Measurements from ENCODE around the gene ISOC1. TPM values are rescaled to one million over a fixed set of nuclear protein-coding genes. Genes with fewer than 3 reads are reported as not detected.

ISOC1 gene
- total RNA-seq, 1 experiment from 2014 or later, result 12.8 TPM

- CTCF ChIA-PET, result interaction anchor here (1.1 kb wide), 1 partner anchor 26 kb away, joined by 4 read pairs; the partner anchor contains the start of gene ISOC1
- DNase-seq (ENCODE audit: unreplicated experiment), result no peak
- H3K4me3 Mint-ChIP-seq (ENCODE audit: unreplicated experiment), result no peak overlapping the region
- no peaks in the 10 kb centered on the region for H3K36me3 Mint-ChIP-seq (ENCODE audit: insufficient read depth, unreplicated experiment)
- peaks cover 53% of the 10 kb centered on the region for H3K27me3 Mint-ChIP-seq (ENCODE audit: insufficient read depth, unreplicated experiment)
- no peaks in the 10 kb centered on the region for H3K9me3 Mint-ChIP-seq (ENCODE audit: unreplicated experiment)
- POLR2A ChIA-PET, result no interaction called here
- H3K27ac Mint-ChIP-seq (ENCODE audit: low read depth, unreplicated experiment), result no peak overlapping the region
- H3K4me1 Mint-ChIP-seq (ENCODE audit: insufficient read depth, unreplicated experiment), result no peaks in the 10 kb centered on the region
- TF ChIP-seq CTCF (IDR thresholded peaks at IDR 0.05; ENCODE audit: unreplicated experiment), result no peak
- BruUV-seq (replicated peaks), result no TSS peak
- intact Hi-C loops (cut with micrococcal nuclease), result no loop called here
Measured at GRCh38 chr5:129069292-129069691, 25.3 kb upstream of the ISOC1 start.

DNA sequence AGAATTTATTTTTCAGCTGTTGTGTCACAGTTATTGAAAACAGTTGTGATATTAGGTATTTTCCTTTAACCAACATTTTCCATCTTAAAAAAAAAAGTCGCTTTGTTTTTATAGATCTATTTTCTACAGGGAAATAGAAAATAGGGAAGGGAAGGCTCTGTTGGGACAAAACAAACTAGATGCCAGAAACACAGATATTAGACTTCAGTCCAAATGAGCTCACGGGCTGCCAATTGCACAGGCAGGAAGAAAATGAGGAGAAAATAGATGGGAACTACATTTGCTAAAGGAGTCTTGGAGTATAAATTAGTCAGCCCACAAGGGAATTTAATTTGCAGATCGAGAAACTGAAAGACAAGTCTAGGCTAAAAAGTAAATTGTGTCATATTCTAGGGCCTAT lies 21.4 kb upstream of the ISOC1 start:
- no peak overlapping the region for H3K4me3 Mint-ChIP-seq (ENCODE audit: unreplicated experiment)
- BruUV-seq (replicated peaks), result no TSS peak

DNA sequence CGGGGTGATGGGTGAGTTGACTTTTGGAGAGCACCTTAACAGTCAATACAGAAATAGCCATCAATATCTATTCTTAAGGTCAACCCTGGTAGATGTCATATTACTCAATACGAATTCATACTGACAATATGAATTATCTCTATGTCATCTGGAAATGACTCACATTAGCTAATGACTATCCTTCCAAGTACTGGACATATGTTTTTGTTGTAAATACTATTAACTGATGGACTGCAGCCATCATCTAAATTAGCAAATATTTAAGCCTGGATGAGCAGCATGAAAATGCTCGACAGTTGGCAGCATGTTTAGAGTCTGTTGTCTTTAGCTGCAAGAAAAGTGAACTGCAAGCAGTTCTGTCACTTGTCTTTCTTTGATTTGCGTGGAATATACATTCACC lies 19.6 kb upstream of the ISOC1 start:
- DNase-seq (ENCODE audit: unreplicated experiment), result peak; percentile 22
- intact Hi-C loops (cut with micrococcal nuclease), result no loop called here
- ChIA-PET POLR2A (interaction anchor here (0.7 to 0.8 kb wide), 2 partner anchors 17 to 131 kb away, joined by 3 read pairs; no protein-coding TSS in a partner anchor), CTCF (interaction anchor here (1.3 kb wide), 1 partner anchor 20 kb away, joined by 5 read pairs; the partner anchor contains the start of gene ISOC1)
- TF ChIP-seq CTCF (IDR thresholded peaks at IDR 0.05; ENCODE audit: unreplicated experiment), result no peak
- no peaks in the 10 kb centered on the region for H3K36me3 Mint-ChIP-seq (ENCODE audit: insufficient read depth, unreplicated experiment)
- H3K4me1 Mint-ChIP-seq (ENCODE audit: insufficient read depth, unreplicated experiment), result no peaks in the 10 kb centered on the region
- H3K9me3 Mint-ChIP-seq (ENCODE audit: unreplicated experiment), result no peaks in the 10 kb centered on the region
- H3K27me3 Mint-ChIP-seq (ENCODE audit: insufficient read depth, unreplicated experiment), result peaks cover 48% of the 10 kb centered on the region
- no TSS peak for BruUV-seq (replicated peaks)
- H3K27ac Mint-ChIP-seq (ENCODE audit: low read depth, unreplicated experiment), result no peak overlapping the region
- no peak overlapping the region for H3K4me3 Mint-ChIP-seq (ENCODE audit: unreplicated experiment)

More for the DNA sequence above, 21.4 kb upstream of the ISOC1 start:
- no peaks in the 10 kb centered on the region for H3K9me3 Mint-ChIP-seq (ENCODE audit: unreplicated experiment)
- ChIA-PET POLR2A (interaction anchor here (0.5 to 1.6 kb wide), 3 partner anchors 14 to 21 kb away, joined by 3 to 4 read pairs (median 3); partner anchors contain the start of gene ISOC1), CTCF (interaction anchor here (0.7 to 1.1 kb wide), 2 partner anchors 168 to 979 kb away, joined by 3 read pairs; no protein-coding TSS in a partner anchor)
- TF ChIP-seq CTCF (IDR thresholded peaks at IDR 0.05; ENCODE audit: unreplicated experiment), result no peak
- H3K27me3 Mint-ChIP-seq (ENCODE audit: insufficient read depth, unreplicated experiment), result peaks cover 66% of the 10 kb centered on the region
- no peak for DNase-seq (ENCODE audit: unreplicated experiment)
- no peaks in the 10 kb centered on the region for H3K36me3 Mint-ChIP-seq (ENCODE audit: insufficient read depth, unreplicated experiment)
- H3K27ac Mint-ChIP-seq (ENCODE audit: low read depth, unreplicated experiment), result no peak overlapping the region
- no peaks in the 10 kb centered on the region for H3K4me1 Mint-ChIP-seq (ENCODE audit: insufficient read depth, unreplicated experiment)
- intact Hi-C loops (cut with micrococcal nuclease), result no loop called here

GRCh38 chr5:129077433-129078075 lies 17.0 kb upstream of the ISOC1 start:
- peaks cover 33% of the 10 kb centered on the region for H3K27me3 Mint-ChIP-seq (ENCODE audit: insufficient read depth, unreplicated experiment)
- no peak overlapping the region for H3K27ac Mint-ChIP-seq (ENCODE audit: low read depth, unreplicated experiment)
- intact Hi-C loops (cut with micrococcal nuclease), result no loop called here
- H3K4me3 Mint-ChIP-seq (ENCODE audit: unreplicated experiment), result no peak overlapping the region
- no peak for DNase-seq (ENCODE audit: unreplicated experiment)
- ChIA-PET POLR2A (interaction anchor here (0.7 to 1.2 kb wide), 2 partner anchors 19 to 173 kb away, joined by 3 to 4 read pairs; no protein-coding TSS in a partner anchor), CTCF (interaction anchor here (0.6 to 1.1 kb wide), 2 partner anchors 17 to 50 kb away, joined by 3 read pairs; partner anchors contain the start of gene ISOC1)
- no peaks in the 10 kb centered on the region for H3K4me1 Mint-ChIP-seq (ENCODE audit: insufficient read depth, unreplicated experiment)
- BruUV-seq (replicated peaks), result no TSS peak
- no peaks in the 10 kb centered on the region for H3K9me3 Mint-ChIP-seq (ENCODE audit: unreplicated experiment)
- no peak for TF ChIP-seq CTCF (IDR thresholded peaks at IDR 0.05; ENCODE audit: unreplicated experiment)
- H3K36me3 Mint-ChIP-seq (ENCODE audit: insufficient read depth, unreplicated experiment), result no peaks in the 10 kb centered on the region

All from MCF 10A (cell line).